Osteoblast (primary cell): ENCODE measurements around the gene DMD. TPM values are rescaled to one million over a fixed set of nuclear protein-coding genes. Genes with fewer than 3 reads are reported as not detected.

ENCODE experiments used
- DNase-seq: peaks from one replicate; pipeline ENCODE4 v3.0.0; 2011; ENCODE audit warnings: low spot score, mixed read lengths; ENCODE audit not compliant: insufficient read length; ENCODE audit errors: missing footprints
- H2AFZ ChIP-seq: 2 replicates; pipeline ENCODE4 v1.6.0; 2011; ENCODE audit warnings: mild to moderate bottlenecking, low read length
- H3K27ac ChIP-seq: 2 replicates; pipeline ENCODE4 v1.5.1; 2011; ENCODE audit warnings: mild to moderate bottlenecking, low read depth, low read length, moderate library complexity
- H3K27me3 ChIP-seq: 2 replicates; pipeline ENCODE4 v1.6.0; 2012; ENCODE audit warnings: mild to moderate bottlenecking, control low read depth, inconsistent platforms, low read length, moderate library complexity; ENCODE audit not compliant: insufficient read depth
- H3K36me3 ChIP-seq: 2 replicates; pipeline ENCODE4 v1.5.1; 2011; ENCODE audit warnings: mild to moderate bottlenecking, low read length, control low read depth, moderate library complexity; ENCODE audit not compliant: insufficient read depth
- H3K4me1 ChIP-seq: 2 replicates; pipeline ENCODE4 v1.5.1; 2011; ENCODE audit warnings: mild to moderate bottlenecking, low read length, control low read depth, moderate library complexity; ENCODE audit not compliant: insufficient read depth
- H3K4me2 ChIP-seq: 2 replicates; pipeline ENCODE4 v1.6.0; 2011; ENCODE audit warnings: mild to moderate bottlenecking, low read length; ENCODE audit not compliant: insufficient read depth
- H3K4me3 ChIP-seq: fragments of 200-600 bp; sonication (generic); 3 replicates; pipeline ENCODE4 v1.5.1; 2012; ENCODE audit warnings: mild to moderate bottlenecking, low read length, inconsistent platforms; ENCODE audit not compliant: insufficient read depth
- H3K79me2 ChIP-seq: 2 replicates; pipeline ENCODE4 v1.6.0; 2012; ENCODE audit warnings: mild to moderate bottlenecking, low read length, control low read depth, inconsistent platforms; ENCODE audit not compliant: insufficient read depth
- H3K9me3 ChIP-seq: 2 replicates; pipeline ENCODE4 v1.5.1; 2011; ENCODE audit warnings: low read depth, low read length, control low read depth
- H4K20me1 ChIP-seq: 2 replicates; pipeline ENCODE4 v1.6.0; 2012; ENCODE audit warnings: mild to moderate bottlenecking, low read length, control low read depth; ENCODE audit not compliant: insufficient read depth
- CTCF ChIP-seq: IDR thresholded peaks from 2 replicates; pipeline ENCODE4 v1.5.1; 2011; ENCODE audit warnings: mild to moderate bottlenecking, low read depth, low read length, moderate library complexity; ENCODE audit errors: extremely low read depth
- total RNA-seq: library from RNA; depleted of rRNA; stranded (reverse); fragments of >200 nt; gene quantifications from 2 replicates; pipeline ENCODE4 v1.2.3, GENCODE V29; 2012

DMD gene
- total RNA-seq, 1 donor = 12.7 TPM

GRCh38 chrX:31138124-31138523 lies 2073.2 kb downstream of the DMD start:
- H3K4me1 ChIP-seq = no peaks in the 10 kb centered on the region
- no peak for DNase-seq
- no peaks in the 10 kb centered on the region for H4K20me1 ChIP-seq
- H3K9me3 ChIP-seq = no peaks in the 10 kb centered on the region
- H2AFZ ChIP-seq = no peak overlapping the region
- no peaks in the 10 kb centered on the region for H3K27me3 ChIP-seq
- H3K36me3 ChIP-seq = no peaks in the 10 kb centered on the region
- no peak overlapping the region for H3K27ac ChIP-seq
- H3K79me2 ChIP-seq = no peaks in the 10 kb centered on the region
- TF ChIP-seq CTCF = no peak
- H3K4me2 ChIP-seq = no peak overlapping the region
- H3K4me3 ChIP-seq = no peak overlapping the region

- no peak overlapping the region for H3K4me3 ChIP-seq
- H3K27ac ChIP-seq = no peak overlapping the region
- no peaks in the 10 kb centered on the region for H3K27me3 ChIP-seq
- TF ChIP-seq CTCF = no peak
- H3K4me1 ChIP-seq = no peaks in the 10 kb centered on the region
- no peaks in the 10 kb centered on the region for H3K9me3 ChIP-seq
- H4K20me1 ChIP-seq = no peaks in the 10 kb centered on the region
- H2AFZ ChIP-seq = no peak overlapping the region
- DNase-seq = no peak
- H3K36me3 ChIP-seq = no peaks in the 10 kb centered on the region
- no peaks in the 10 kb centered on the region for H3K79me2 ChIP-seq
- H3K4me2 ChIP-seq = no peak overlapping the region
Measured at GRCh38 chrX:31136144-31136611, 2075.2 kb downstream of the DMD start.

- Histone ChIP-seq H2AFZ (no peak overlapping the region), H3K4me2 (no peak overlapping the region), H3K4me3 (no peak overlapping the region), H4K20me1 (no peaks in the 10 kb centered on the region), H3K9me3 (no peaks in the 10 kb centered on the region), H3K4me1 (no peaks in the 10 kb centered on the region), H3K79me2 (no peaks in the 10 kb centered on the region), H3K27me3 (no peaks in the 10 kb centered on the region), H3K36me3 (no peaks in the 10 kb centered on the region), H3K27ac (no peak overlapping the region)
- no peak for TF ChIP-seq CTCF
- DNase-seq = no peak
Measured at GRCh38 chrX:31132821-31133241, 2078.5 kb downstream of the DMD start.

GRCh38 chrX:31130457-31131220 lies 2080.7 kb downstream of the DMD start:
- Histone ChIP-seq H3K27ac (no peak overlapping the region), H3K9me3 (no peaks in the 10 kb centered on the region), H4K20me1 (no peaks in the 10 kb centered on the region), H3K27me3 (no peaks in the 10 kb centered on the region), H3K4me2 (no peak overlapping the region), H3K79me2 (no peaks in the 10 kb centered on the region), H3K36me3 (no peaks in the 10 kb centered on the region), H3K4me3 (no peak overlapping the region), H3K4me1 (no peaks in the 10 kb centered on the region), H2AFZ (no peak overlapping the region)
- no peak for DNase-seq
- TF ChIP-seq CTCF = no peak
